Retinal pigment epithelial cell (primary cell): ENCODE data around the gene PM20D2.

Source experiments
- DNase-seq: peaks from one replicate; pipeline ENCODE4 v3.0.0-alpha.2; 2010; ENCODE audit warnings: low read depth
- H3K4me3 ChIP-seq: 2 replicates; pipeline ENCODE4 v1.5.1; 2011; ENCODE audit warnings: mild to moderate bottlenecking, low read length, control low read depth, moderate library complexity
- TF ChIP-seq, protein P1 (sequence below): conservative IDR thresholded peaks from 2 replicates; pipeline ENCODE4 v1.5.1; 2011; ENCODE audit warnings: low read depth, low read length, control low read depth, inconsistent platforms

PM20D2 gene

DNA sequence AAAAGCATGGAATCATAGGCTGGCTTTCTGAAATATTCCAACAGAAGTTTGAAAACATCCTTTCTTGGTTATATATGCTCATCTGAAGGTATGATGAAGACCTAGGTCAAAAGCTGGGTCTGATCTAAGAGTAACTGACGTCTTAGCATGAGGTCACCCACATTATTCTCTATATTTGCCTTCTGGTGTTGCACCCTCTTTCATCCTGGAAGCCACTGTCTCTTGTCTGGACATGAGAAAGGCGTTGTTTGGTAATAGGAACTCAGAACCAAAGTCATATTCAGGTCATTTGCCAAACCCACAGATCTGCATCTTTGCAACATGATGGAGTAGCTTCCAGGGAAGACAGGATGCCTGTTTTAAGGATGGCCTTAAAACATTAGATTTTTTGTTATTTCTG, 53.7 kb downstream of the PM20D2 start:
- no peak overlapping the region for H3K4me3 ChIP-seq
- TF ChIP-seq, protein P1, sequence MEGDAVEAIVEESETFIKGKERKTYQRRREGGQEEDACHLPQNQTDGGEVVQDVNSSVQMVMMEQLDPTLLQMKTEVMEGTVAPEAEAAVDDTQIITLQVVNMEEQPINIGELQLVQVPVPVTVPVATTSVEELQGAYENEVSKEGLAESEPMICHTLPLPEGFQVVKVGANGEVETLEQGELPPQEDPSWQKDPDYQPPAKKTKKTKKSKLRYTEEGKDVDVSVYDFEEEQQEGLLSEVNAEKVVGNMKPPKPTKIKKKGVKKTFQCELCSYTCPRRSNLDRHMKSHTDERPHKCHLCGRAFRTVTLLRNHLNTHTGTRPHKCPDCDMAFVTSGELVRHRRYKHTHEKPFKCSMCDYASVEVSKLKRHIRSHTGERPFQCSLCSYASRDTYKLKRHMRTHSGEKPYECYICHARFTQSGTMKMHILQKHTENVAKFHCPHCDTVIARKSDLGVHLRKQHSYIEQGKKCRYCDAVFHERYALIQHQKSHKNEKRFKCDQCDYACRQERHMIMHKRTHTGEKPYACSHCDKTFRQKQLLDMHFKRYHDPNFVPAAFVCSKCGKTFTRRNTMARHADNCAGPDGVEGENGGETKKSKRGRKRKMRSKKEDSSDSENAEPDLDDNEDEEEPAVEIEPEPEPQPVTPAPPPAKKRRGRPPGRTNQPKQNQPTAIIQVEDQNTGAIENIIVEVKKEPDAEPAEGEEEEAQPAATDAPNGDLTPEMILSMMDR, result no peak
- no peak for DNase-seq

DNA sequence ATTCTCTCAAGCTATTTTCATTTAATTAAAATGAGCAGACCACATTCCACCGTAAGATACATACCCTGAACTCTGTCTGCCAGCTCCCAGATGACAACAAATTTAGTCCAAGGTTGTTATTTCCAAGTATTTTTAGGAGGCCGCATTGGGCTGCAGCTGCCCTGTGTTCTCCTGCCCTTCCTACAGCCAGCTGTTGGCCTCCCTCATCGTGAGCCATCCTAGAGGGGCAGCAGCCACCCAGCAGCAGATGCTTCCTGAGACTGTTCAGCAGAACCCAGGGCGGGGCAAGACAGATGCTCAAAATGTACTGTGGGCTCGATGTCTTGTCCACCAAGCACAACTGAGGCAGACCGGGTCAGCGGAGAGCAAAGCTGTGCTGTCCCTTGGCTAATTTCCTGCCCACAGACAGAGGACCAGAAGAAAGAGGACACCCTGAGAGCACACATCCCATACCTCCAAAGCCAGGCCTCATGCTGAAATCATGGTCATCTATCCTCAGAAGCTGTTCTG, 54.9 kb downstream of the PM20D2 start:
- no peak for DNase-seq
- no peak overlapping the region for H3K4me3 ChIP-seq
- TF ChIP-seq, protein P1, result no peak

DNA sequence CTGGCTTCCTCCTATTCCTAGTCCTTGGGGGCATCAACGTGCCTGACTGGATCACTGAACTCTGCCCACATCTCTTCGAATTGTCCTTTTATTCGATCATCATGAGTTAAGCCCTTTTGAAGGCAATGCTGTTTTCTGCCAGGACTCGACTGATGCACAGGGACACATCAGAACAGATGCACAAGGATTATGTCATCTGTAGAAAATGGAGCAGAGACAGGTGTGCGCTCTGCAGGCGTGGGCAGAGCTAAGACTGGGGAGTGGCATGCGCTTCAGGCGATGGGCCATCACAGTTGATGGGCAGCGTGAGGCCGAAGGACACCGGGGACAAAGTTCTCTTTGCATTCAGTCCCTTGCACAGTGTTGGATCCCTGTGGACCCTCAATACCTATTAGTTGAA, 58.2 kb downstream of the PM20D2 start:
- DNase-seq, result no peak
- TF ChIP-seq, protein P1, result no peak
- H3K4me3 ChIP-seq, result no peak overlapping the region

DNA sequence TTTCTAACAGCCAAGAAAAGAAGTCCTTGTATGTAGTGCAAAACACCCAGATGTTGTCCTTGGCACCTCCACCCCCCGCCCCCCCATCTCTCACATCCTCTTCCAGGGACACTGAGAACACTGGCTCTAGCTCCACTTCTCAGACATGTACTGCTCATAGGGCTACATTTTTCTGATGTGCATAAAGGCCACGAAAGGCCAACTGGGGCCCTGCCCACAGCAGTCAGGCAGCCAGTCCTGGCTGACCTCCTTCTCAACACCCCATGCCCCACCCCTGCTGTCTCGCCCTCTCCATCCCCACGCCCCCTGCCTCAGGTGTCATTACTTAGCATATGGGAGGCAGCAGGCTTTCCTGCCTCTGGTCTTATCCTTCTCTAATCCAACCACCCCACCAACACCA, 60.0 kb downstream of the PM20D2 start:
- no peak overlapping the region for H3K4me3 ChIP-seq
- no peak for DNase-seq
- TF ChIP-seq, protein P1, result no peak

DNA sequence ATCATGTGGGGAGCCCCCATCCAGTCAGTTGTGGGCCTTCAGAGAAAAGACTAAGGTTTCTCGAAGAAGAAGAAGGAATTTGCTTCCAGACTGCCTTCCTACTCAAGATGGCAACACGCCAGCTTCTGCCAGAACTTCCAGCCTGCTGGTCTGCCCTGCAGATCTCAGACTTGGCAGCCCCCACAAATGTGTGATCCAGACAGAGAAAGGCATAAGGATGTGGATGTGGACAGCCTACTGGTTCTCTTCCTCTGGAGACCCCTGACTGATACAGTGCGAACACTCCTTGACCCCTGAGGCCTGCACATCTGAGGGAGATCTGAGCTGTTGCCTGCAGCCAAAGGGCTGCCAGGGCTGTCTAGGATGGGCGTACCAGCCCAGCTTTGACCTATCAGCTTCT, 62.7 kb downstream of the PM20D2 start:
- DNase-seq, result peak; percentile 18
- H3K4me3 ChIP-seq, result no peak overlapping the region
- TF ChIP-seq, protein P1, result no peak

DNA sequence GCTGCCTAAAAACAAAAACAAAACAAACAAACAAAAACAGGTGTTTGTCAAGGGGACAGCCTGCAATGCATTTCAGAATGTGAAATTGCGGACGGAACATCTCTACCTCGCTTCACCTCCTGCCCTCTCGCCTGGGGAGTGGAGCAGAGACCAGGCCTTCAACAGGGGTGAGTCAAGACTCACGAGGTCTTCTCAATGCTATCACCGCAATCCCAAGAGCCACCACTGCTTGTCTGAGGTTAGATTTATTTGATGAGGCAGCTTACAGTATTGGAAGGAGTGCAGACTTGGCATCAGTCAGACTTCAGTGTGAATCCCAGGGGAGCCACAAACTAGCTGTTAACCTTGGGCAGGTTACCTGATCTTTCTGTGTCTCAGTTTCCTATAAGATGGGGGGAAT, 63.6 kb downstream of the PM20D2 start:
- no peak for DNase-seq
- TF ChIP-seq, protein P1, result no peak
- no peak overlapping the region for H3K4me3 ChIP-seq

DNA sequence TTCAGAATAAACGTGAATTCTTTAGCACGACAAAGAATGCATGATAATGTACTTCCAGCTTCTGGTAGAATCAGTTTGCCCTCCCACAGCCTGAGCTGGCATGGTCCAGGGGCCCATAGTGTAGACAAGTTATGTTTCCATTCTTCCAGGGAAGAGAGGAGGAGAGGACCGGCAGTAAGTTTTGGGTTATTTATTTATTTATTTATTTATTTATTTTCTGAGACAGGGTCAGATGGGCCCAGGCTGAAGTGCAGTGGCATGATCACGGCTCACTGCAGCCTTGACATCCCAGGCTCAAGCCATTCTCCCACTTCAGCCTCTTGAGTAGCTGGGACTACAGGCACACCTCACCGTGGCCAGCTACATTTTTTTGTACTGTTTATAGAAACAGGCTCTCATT, 66.6 kb downstream of the PM20D2 start:
- no peak for DNase-seq
- no peak overlapping the region for H3K4me3 ChIP-seq
- TF ChIP-seq, protein P1, result no peak
